ENCODE data around the gene SOBP.

- no peak for TF ChIP-seq CTCF (IDR thresholded peaks at IDR 0.05; ENCODE audit: extremely low read depth in 1 of 2, insufficient read depth in 1 of 2, low read depth in 1 of 2, low read length in 2 of 2)
- TF ChIP-seq POLR2AphosphoS5 (IDR thresholded peaks at IDR 0.05; ENCODE audit: insufficient read depth, low read depth, low read length) = no peak
- no peak for TF ChIP-seq GATA2 (IDR thresholded peaks at IDR 0.05; ENCODE audit: insufficient read depth, insufficient read length, low read depth, low read length)
- no peak for TF ChIP-seq POLR2A (IDR thresholded peaks at IDR 0.05; ENCODE audit: low read depth, low read length)
These were observed 151.2 kb downstream of the SOBP start for GRCh38 chr6:107641071-107641470.
